Trophoblast cell (in vitro differentiated cells and primary cell): ENCODE results near the gene TMEM9.

Source experiments
- DNase-seq, 2 donors: peaks; one replicate each; pipeline ENCODE4 v3.0.0-alpha.2; 2016
- H2AFZ ChIP-seq: 2 replicates; pipeline ENCODE4 v1.6.1; 2013; ENCODE audit warnings: low read length, moderate library complexity, mild to moderate bottlenecking; ENCODE audit not compliant: insufficient read depth, poor library complexity
- H2AK5ac ChIP-seq: 2 replicates; pipeline ENCODE4 v1.6.1; 2013; ENCODE audit warnings: mild to moderate bottlenecking, low read length
- H2BK120ac ChIP-seq: 2 replicates; pipeline ENCODE4 v1.6.1; 2013; ENCODE audit warnings: low read length, mild to moderate bottlenecking, moderate library complexity; ENCODE audit not compliant: insufficient read depth, poor library complexity
- H2BK12ac ChIP-seq: 2 replicates; pipeline ENCODE4 v1.6.1; 2013; ENCODE audit warnings: mild to moderate bottlenecking, low read length, moderate library complexity
- H2BK5ac ChIP-seq: 2 replicates; pipeline ENCODE4 v1.6.1; 2013; ENCODE audit warnings: low read length, low read depth, moderate library complexity, mild to moderate bottlenecking; ENCODE audit not compliant: poor library complexity
- H3K14ac ChIP-seq: 2 replicates; pipeline ENCODE4 v1.6.1; 2013; ENCODE audit warnings: mild to moderate bottlenecking, low read length
- H3K18ac ChIP-seq: 2 replicates; pipeline ENCODE4 v1.6.1; 2013; ENCODE audit warnings: mild to moderate bottlenecking, low read length
- H3K23ac ChIP-seq: 2 replicates; pipeline ENCODE4 v1.6.1; 2013; ENCODE audit warnings: low read length
- H3K27ac ChIP-seq: 2 replicates; pipeline ENCODE4 v1.5.1; 2013; ENCODE audit warnings: low read depth, mild to moderate bottlenecking, inconsistent platforms, low read length, moderate library complexity
- H3K27me3 ChIP-seq: 2 replicates; pipeline ENCODE4 v1.6.1; 2013; ENCODE audit warnings: inconsistent platforms, mild to moderate bottlenecking, low read length, moderate library complexity; ENCODE audit not compliant: insufficient read depth
- H3K36me3 ChIP-seq, 2 experiments: 1 replicate in 1 of 2; 2 replicates in 1 of 2; pipeline ENCODE4 v1.6.1; 2013; ENCODE audit warnings: low read length in 2 of 2, mild to moderate bottlenecking in 2 of 2, moderate library complexity in 1 of 2; ENCODE audit not compliant: insufficient read depth in 2 of 2, control insufficient read depth in 1 of 2
- H3K4ac ChIP-seq: 2 replicates; pipeline ENCODE4 v1.6.1; 2013; ENCODE audit warnings: low read depth, mild to moderate bottlenecking, low read length, moderate library complexity
- H3K4me1 ChIP-seq, 2 experiments: 1 replicate in 1 of 2; 2 replicates in 1 of 2; pipeline ENCODE4 v1.6.1; 2013; ENCODE audit warnings: low read length in 2 of 2, mild to moderate bottlenecking in 2 of 2, moderate library complexity in 1 of 2; ENCODE audit not compliant: insufficient read depth in 2 of 2, control insufficient read depth in 1 of 2
- H3K4me2 ChIP-seq: 2 replicates; pipeline ENCODE4 v1.6.1; 2013; ENCODE audit warnings: inconsistent platforms, mild to moderate bottlenecking, low read length, moderate library complexity
- H3K4me3 ChIP-seq: 2 replicates; pipeline ENCODE4 v1.5.1; 2013; ENCODE audit warnings: mild to moderate bottlenecking, low read depth, low read length, inconsistent platforms
- H3K79me1 ChIP-seq: one replicate; pipeline ENCODE4 v1.6.1; 2013; ENCODE audit warnings: low read length
- H3K79me2 ChIP-seq: 2 replicates; pipeline ENCODE4 v1.6.1; 2013; ENCODE audit warnings: low read length, mild to moderate bottlenecking; ENCODE audit not compliant: control insufficient read depth, insufficient read depth, poor library complexity
- H3K9ac ChIP-seq: 2 replicates; pipeline ENCODE4 v1.6.1; 2013; ENCODE audit warnings: mild to moderate bottlenecking, low read length
- H3K9me3 ChIP-seq: 2 replicates; pipeline ENCODE4 v1.6.1; 2013; ENCODE audit warnings: low read depth, mild to moderate bottlenecking, control low read depth, inconsistent platforms, low read length; ENCODE audit not compliant: insufficient read depth
- H4K12ac ChIP-seq: 2 replicates; pipeline ENCODE4 v1.6.1; 2013; ENCODE audit warnings: low read depth, mild to moderate bottlenecking, low read length, moderate library complexity
- H4K8ac ChIP-seq: 2 replicates; pipeline ENCODE4 v1.6.1; 2013; ENCODE audit warnings: low read depth, mild to moderate bottlenecking, low read length, moderate library complexity
- H4K91ac ChIP-seq: one replicate; pipeline ENCODE4 v1.6.1; 2013; ENCODE audit warnings: low read depth, mild to moderate bottlenecking, low read length, moderate library complexity
- WGBS: extraction: QIAGEN DNeasy Blood & Tissue Kit; methylation state at CpG from one replicate; pipeline ENCODE4 v1.1.7; 2013; ENCODE audit warnings: missing lambda C conversion rate; ENCODE audit not compliant: insufficient read length, insufficient coverage; ENCODE audit errors: extremely low coverage; 5-methylcytosine and 5-hydroxymethylcytosine counted together

TMEM9 gene

DNA sequence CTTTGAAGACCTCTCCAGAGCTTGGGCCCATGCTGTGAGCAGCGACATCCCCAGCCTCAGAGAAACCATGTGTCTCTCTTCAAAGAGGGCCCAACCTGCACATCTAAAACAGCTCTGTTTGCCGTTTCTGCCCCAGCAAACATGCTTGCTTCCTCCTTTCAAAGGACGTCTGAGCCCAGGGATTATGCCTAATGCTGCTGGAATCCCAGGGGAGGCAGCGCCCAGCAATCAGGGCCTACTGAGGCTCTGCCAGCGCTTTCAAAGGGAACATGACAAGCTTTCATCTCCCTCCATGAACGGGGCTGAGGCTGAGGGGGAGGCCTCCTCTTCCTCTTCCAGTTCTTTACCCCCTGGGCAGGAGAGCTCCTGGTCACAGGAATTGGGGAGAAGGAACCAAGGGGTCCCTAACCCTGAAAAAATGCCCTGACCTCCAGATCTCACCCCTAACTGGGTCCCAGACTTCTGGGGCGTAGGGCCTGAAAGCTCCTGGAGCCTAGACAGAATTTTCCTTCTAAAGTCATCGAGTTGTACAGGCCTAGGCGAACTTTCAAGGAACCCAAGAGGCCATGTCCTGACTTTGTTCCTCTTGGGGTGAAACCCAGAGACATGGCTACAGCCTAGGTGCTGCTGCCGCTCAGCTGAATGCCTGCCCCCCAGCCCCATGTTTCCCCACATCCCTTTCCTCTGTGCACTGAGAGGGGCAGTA lies 13.9 kb downstream of the TMEM9 start:
- Histone ChIP-seq H3K27me3 (no peaks in the 10 kb centered on the region), H2AFZ (no peak overlapping the region), H3K23ac (no peak overlapping the region), H3K14ac (no peak overlapping the region), H2BK5ac (no peak overlapping the region), H3K9ac (no peak overlapping the region), H3K4me2 (no peak overlapping the region), H2BK120ac (no peak overlapping the region), H4K8ac (no peak overlapping the region), H2BK12ac (no peak overlapping the region), H3K4ac (no peak overlapping the region), H3K36me3 (peaks cover 82 to 91% of the 10 kb centered on the region in 2 experiments), H3K18ac (no peak overlapping the region), H3K79me2 (no peaks in the 10 kb centered on the region), H4K91ac (no peak overlapping the region), H4K12ac (no peak overlapping the region), H2AK5ac (no peak overlapping the region), H3K4me3 (no peak overlapping the region), H3K9me3 (peaks cover 2% of the 10 kb centered on the region), H3K27ac (no peak overlapping the region), H3K4me1 (peaks cover 0 to 3% of the 10 kb centered on the region in 2 experiments), H3K79me1 (no peaks in the 10 kb centered on the region)
- no CpG with 5 or more reads among the region's 10 CpGs for WGBS
- no peak for DNase-seq

DNA sequence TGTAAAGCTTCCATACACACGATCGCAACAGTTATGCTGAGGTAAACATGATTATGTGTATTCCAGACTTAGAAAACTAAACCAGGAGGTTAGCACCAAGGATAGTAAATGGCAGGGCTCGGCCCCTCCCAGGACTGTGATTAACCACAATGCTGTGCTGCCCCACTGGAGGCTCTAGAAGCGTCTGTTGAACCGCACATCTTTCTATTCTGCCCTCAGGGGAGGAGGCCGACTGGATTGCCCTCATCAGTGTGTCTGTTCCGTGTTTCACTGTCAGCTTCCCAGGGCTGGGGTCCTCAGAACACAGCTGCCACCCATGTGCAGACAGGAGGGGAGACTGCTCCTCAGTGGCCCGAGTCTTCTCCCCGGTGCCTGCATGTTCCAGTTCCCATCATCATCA lies 14.5 kb downstream of the TMEM9 start:
- no peak overlapping the region for H2BK12ac ChIP-seq
- no peak overlapping the region for H2BK120ac ChIP-seq
- H3K36me3 ChIP-seq: peaks cover 82 to 91% of the 10 kb centered on the region in 2 experiments
- no peaks in the 10 kb centered on the region for H3K79me2 ChIP-seq
- DNase-seq: no peak
- no peak overlapping the region for H3K4ac ChIP-seq
- no peak overlapping the region for H3K23ac ChIP-seq
- peaks cover 0 to 3% of the 10 kb centered on the region in 2 experiments for H3K4me1 ChIP-seq
- no peak overlapping the region for H3K4me2 ChIP-seq
- no peak overlapping the region for H3K27ac ChIP-seq
- no peak overlapping the region for H3K4me3 ChIP-seq
- no peak overlapping the region for H3K14ac ChIP-seq
- H2BK5ac ChIP-seq: no peak overlapping the region
- H4K8ac ChIP-seq: no peak overlapping the region
- H3K27me3 ChIP-seq: no peaks in the 10 kb centered on the region
- no peak overlapping the region for H2AK5ac ChIP-seq
- H3K79me1 ChIP-seq: no peaks in the 10 kb centered on the region
- no peak overlapping the region for H3K9ac ChIP-seq
- H2AFZ ChIP-seq: no peak overlapping the region
- no peak overlapping the region for H4K91ac ChIP-seq
- WGBS: no CpG with 5 or more reads among the region's 9 CpGs
- peaks cover 2% of the 10 kb centered on the region for H3K9me3 ChIP-seq
- H3K18ac ChIP-seq: no peak overlapping the region
- no peak overlapping the region for H4K12ac ChIP-seq

DNA sequence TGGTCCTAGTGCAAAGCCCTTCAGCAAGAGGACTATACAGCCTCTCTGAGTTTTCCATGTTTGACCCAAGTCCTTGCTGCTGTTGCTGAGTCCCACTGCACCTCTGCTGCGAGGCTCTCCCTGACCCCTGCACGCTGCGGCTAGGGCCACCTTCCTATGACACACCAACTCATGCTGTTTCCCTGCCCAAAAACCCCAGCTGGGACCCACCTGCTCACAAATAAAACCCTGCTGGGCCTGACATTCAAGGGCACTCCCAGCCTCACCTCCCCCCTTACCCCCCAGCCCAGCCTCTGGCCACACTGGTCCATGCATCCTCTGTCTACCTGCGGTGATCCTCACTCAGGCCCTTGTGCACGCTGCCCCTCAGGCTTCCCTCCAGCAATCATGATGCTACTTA lies 15.0 kb downstream of the TMEM9 start:
- Histone ChIP-seq H3K9me3 (peaks cover 2% of the 10 kb centered on the region), H3K4me3 (no peak overlapping the region), H3K4me1 (peaks cover 0 to 3% of the 10 kb centered on the region in 2 experiments), H3K9ac (no peak overlapping the region), H2AK5ac (no peak overlapping the region), H3K14ac (no peak overlapping the region), H2BK12ac (no peak overlapping the region), H2AFZ (no peak overlapping the region), H3K27ac (no peak overlapping the region), H3K4ac (no peak overlapping the region), H3K36me3 (peaks cover 81 to 91% of the 10 kb centered on the region in 2 experiments), H3K4me2 (no peak overlapping the region), H3K79me2 (no peaks in the 10 kb centered on the region), H3K18ac (no peak overlapping the region), H4K12ac (no peak overlapping the region), H3K79me1 (no peaks in the 10 kb centered on the region), H2BK120ac (no peak overlapping the region), H2BK5ac (no peak overlapping the region), H4K91ac (no peak overlapping the region), H4K8ac (no peak overlapping the region), H3K27me3 (no peaks in the 10 kb centered on the region), H3K23ac (no peak overlapping the region)
- WGBS: no CpG with 5 or more reads among the region's 5 CpGs
- DNase-seq: no peak

- Histone ChIP-seq H2AFZ (no peak overlapping the region), H3K14ac (no peak overlapping the region), H3K9me3 (peaks cover 2% of the 10 kb centered on the region), H4K91ac (no peak overlapping the region), H2BK5ac (no peak overlapping the region), H3K4me1 (peaks cover 0 to 3% of the 10 kb centered on the region in 2 experiments), H3K9ac (no peak overlapping the region), H3K79me2 (no peaks in the 10 kb centered on the region), H2BK12ac (no peak overlapping the region), H4K8ac (no peak overlapping the region), H3K79me1 (no peaks in the 10 kb centered on the region), H3K36me3 (peaks cover 74 to 84% of the 10 kb centered on the region in 2 experiments), H2BK120ac (no peak overlapping the region), H3K4me3 (no peak overlapping the region), H3K27ac (no peak overlapping the region), H3K27me3 (no peaks in the 10 kb centered on the region), H3K18ac (no peak overlapping the region), H3K4me2 (no peak overlapping the region), H3K23ac (no peak overlapping the region), H2AK5ac (no peak overlapping the region), H3K4ac (no peak overlapping the region), H4K12ac (no peak overlapping the region)
- WGBS: no CpG with 5 or more reads among the region's 6 CpGs
- DNase-seq: no peak
Measured at GRCh38 chr1:201138311-201138840, 15.9 kb downstream of the TMEM9 start.
